Stimulated activated CD4-positive, alpha-beta T cell treated with anti-CD3 and anti-CD28 coated beads, Interleukin-15, amount 100 ng/mL, for 48 hours (primary cell): ENCODE results near the gene FAM174B.
A peak's percentile ranks its signal among the peaks of the same experiment; 100 is the strongest.

ENCODE experiments used
- DNase-seq, 2 donors: peaks; one replicate each; pipeline ENCODE4 v3.0.0-alpha.2; 2020; ENCODE audit warnings: low read depth in 2 of 2

The FAM174B gene

GRCh38 chr15:92664178-92664900, 8.8 kb upstream of the FAM174B start:
- no peak for DNase-seq

- peak; percentile 10 to 25 for DNase-seq
Measured at GRCh38 chr15:92663250-92663951, 7.8 kb upstream of the FAM174B start.

- no peak for DNase-seq
Measured at GRCh38 chr15:92662762-92663161, 7.2 kb upstream of the FAM174B start.

- no peak for DNase-seq
Measured at GRCh38 chr15:92661956-92662355, 6.4 kb upstream of the FAM174B start.

- DNase-seq = no peak
Measured at GRCh38 chr15:92661069-92661468, 5.5 kb upstream of the FAM174B start.

GRCh38 chr15:92657486-92657885, 1.9 kb upstream of the FAM174B start:
- DNase-seq = no peak

GRCh38 chr15:92656089-92656488, 514 bp upstream of the FAM174B start:
- DNase-seq = no peak

GRCh38 chr15:92654662-92655061, 913 bp downstream of the FAM174B start:
- no peak for DNase-seq

GRCh38 chr15:92653836-92654539, 1.6 kb downstream of the FAM174B start:
- no peak for DNase-seq

- no peak for DNase-seq
Measured at GRCh38 chr15:92653366-92653765, 2.2 kb downstream of the FAM174B start.

- no peak for DNase-seq
Measured at GRCh38 chr15:92652576-92652966, 3.0 kb downstream of the FAM174B start.

- DNase-seq = no peak
Measured at GRCh38 chr15:92651877-92652575, 3.5 kb downstream of the FAM174B start.

- no peak for DNase-seq
Measured at GRCh38 chr15:92650966-92651365, 4.6 kb downstream of the FAM174B start.

GRCh38 chr15:92650256-92650655, 5.3 kb downstream of the FAM174B start:
- DNase-seq = no peak

- no peak for DNase-seq
Measured at GRCh38 chr15:92648190-92648875, 7.2 kb downstream of the FAM174B start.

GRCh38 chr15:92647467-92648163, 8.0 kb downstream of the FAM174B start:
- DNase-seq = no peak

GRCh38 chr15:92646216-92646615, 9.4 kb downstream of the FAM174B start:
- no peak for DNase-seq

- no peak for DNase-seq
Measured at GRCh38 chr15:92645731-92646130, 9.8 kb downstream of the FAM174B start.

- DNase-seq = no peak
Measured at GRCh38 chr15:92645051-92645631, 10.4 kb downstream of the FAM174B start.
